ENCODE data around the gene ENAH.

DNA sequence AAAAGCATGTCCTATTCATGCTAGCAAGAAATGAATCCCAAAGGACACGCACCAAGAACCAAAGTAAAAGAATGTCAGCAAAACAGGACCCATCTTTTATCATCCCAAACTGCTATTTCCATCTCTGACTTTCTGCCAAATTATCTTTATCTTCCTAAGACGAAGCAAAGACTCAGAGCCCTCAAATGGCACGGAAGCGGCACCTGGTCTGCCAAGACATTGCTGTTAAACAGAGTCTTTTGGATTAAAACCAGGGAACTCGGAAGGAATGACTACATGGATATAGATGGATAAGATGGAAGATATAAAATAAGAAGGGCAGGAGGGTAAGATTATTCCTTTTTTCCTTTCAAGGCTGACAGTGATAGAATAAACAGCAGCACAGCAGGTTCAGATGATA, 164.2 kb downstream of the ENAH start:
- TF ChIP-seq CTCF (IDR thresholded peaks at IDR 0.05; ENCODE audit: insufficient read depth, low read length, poor library complexity, severe bottlenecking) (no peak), EZH2phosphoT487 (conservative IDR thresholded peaks at IDR 0.05; ENCODE audit: low read length) (no peak)
